T-helper 2 cell treated with Interferon-gamma antibody and Interleukin-4, amounts not matched to agents 5 μg/mL and 100 μg/mL, for 36 hours (primary cell): Measurements from ENCODE around the gene SETSIP.
"Not testable (repeated sequence)": the region's sequence is repeated elsewhere in the genome, so short reads cannot be mapped to it uniquely, and the experiment has no call there.

ENCODE experiments used
- DNase-seq: peaks from one replicate; pipeline ENCODE4 v3.0.0; 2021; ENCODE audit warnings: low spot score
- H3K27ac Mint-ChIP-seq: one replicate; pipeline ENCODE4 v1.8.0; 2021; ENCODE audit warnings: mild to moderate bottlenecking, mixed read lengths
- H3K27me3 Mint-ChIP-seq: one replicate; pipeline ENCODE4 v1.8.0; 2021; ENCODE audit warnings: low read depth, mixed read lengths
- H3K36me3 Mint-ChIP-seq: one replicate; pipeline ENCODE4 v1.8.0; 2021; ENCODE audit warnings: low read depth, mixed read lengths
- H3K4me1 Mint-ChIP-seq: one replicate; pipeline ENCODE4 v1.8.0; 2021; ENCODE audit warnings: low read depth, mixed read lengths
- H3K4me3 Mint-ChIP-seq: one replicate; pipeline ENCODE4 v1.8.0; 2022; ENCODE audit warnings: mild to moderate bottlenecking, moderate library complexity, mixed read lengths
- H3K9me3 Mint-ChIP-seq: one replicate; pipeline ENCODE4 v1.8.0; 2021; ENCODE audit warnings: mixed read lengths

Gene SETSIP

GRCh38 chr1:92031281-92032110 lies 43.7 kb downstream of the SETSIP start:
- no peaks in the 10 kb centered on the region for H3K36me3 Mint-ChIP-seq
- H3K27ac Mint-ChIP-seq: no peak overlapping the region
- no peak for DNase-seq
- H3K9me3 Mint-ChIP-seq: no peaks in the 10 kb centered on the region
- H3K4me1 Mint-ChIP-seq: peaks cover 20% of the 10 kb centered on the region
- H3K27me3 Mint-ChIP-seq: peaks cover 17% of the 10 kb centered on the region
- H3K4me3 Mint-ChIP-seq: no peak overlapping the region

DNA sequence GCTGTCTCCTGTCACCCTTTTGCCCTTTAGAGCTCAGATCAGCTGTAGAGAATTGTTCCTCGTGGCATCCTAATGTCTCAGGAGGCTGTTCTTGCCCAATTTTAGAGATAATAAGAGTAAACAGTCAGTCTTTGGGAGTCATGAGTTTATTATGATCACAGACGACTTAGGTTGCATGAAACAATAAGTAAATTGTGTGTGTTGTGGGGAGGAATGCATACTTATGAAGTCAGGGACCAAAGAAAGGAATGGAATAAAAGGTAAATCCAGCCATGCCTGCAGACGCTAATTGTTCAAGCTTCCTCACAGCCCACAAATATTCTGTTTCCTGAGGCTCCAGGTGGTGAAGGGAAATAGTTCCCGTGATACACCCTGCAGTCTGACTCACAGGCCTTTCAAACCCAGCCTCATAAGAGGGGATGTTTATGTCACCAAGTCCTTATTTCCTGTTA lies 44.5 kb downstream of the SETSIP start:
- DNase-seq: no peak
- H3K4me1 Mint-ChIP-seq: peaks cover 20% of the 10 kb centered on the region
- H3K36me3 Mint-ChIP-seq: no peaks in the 10 kb centered on the region
- H3K9me3 Mint-ChIP-seq: no peaks in the 10 kb centered on the region
- peaks cover 17% of the 10 kb centered on the region for H3K27me3 Mint-ChIP-seq
- H3K27ac Mint-ChIP-seq: no peak overlapping the region
- H3K4me3 Mint-ChIP-seq: peak overlapping the region; percentile 67

GRCh38 chr1:92029241-92029922 lies 45.8 kb downstream of the SETSIP start:
- Mint-ChIP-seq H3K27ac (peak overlapping the region; percentile 4), H3K36me3 (no peaks in the 10 kb centered on the region), H3K9me3 (no peaks in the 10 kb centered on the region), H3K4me1 (peaks cover 20% of the 10 kb centered on the region), H3K27me3 (peaks cover 21% of the 10 kb centered on the region), H3K4me3 (peak overlapping the region; percentile 77)
- no peak for DNase-seq

GRCh38 chr1:92026806-92027205 lies 48.4 kb downstream of the SETSIP start:
- Mint-ChIP-seq H3K36me3 (no peaks in the 10 kb centered on the region), H3K4me3 (no peak overlapping the region), H3K4me1 (peaks cover 19% of the 10 kb centered on the region), H3K27me3 (peaks cover 36% of the 10 kb centered on the region), H3K27ac (no peak overlapping the region), H3K9me3 (no peaks in the 10 kb centered on the region)
- DNase-seq: no peak

DNA sequence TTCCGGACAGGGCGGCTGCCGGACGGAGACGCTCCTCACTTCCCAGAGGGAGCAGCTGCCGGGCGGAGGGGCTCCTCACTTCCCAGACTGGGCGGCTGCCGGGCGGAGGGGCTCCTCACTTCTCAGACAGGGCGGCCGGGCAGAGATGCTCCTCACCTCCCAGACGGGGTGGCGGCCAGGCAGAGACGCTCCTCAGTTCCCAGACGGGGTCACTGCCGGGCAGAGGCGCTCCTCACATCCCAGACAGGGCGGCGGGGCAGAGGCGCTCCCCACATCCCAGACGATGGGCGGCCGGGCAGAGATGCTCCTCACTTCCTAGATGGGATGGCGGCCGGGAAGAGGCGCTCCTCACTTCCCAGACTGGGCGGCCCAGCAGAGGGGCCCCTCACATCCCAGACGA lies 49.2 kb downstream of the SETSIP start:
- not testable (repeated sequence) for H3K9me3 Mint-ChIP-seq, DNase-seq, H3K36me3 Mint-ChIP-seq, H3K27ac Mint-ChIP-seq, H3K4me3 Mint-ChIP-seq
- Mint-ChIP-seq H3K4me1 (peaks cover 16% of the 10 kb centered on the region), H3K27me3 (peaks cover 41% of the 10 kb centered on the region)
